Trophoblast cell (in vitro differentiated cells and primary cell): ENCODE data around the gene TTLL8.

Experiments
- DNase-seq, 2 donors: peaks; one replicate each; pipeline ENCODE4 v3.0.0-alpha.2; 2016
- H2AFZ ChIP-seq: 2 replicates; pipeline ENCODE4 v1.6.1; 2013; ENCODE audit warnings: low read length, moderate library complexity, mild to moderate bottlenecking; ENCODE audit not compliant: insufficient read depth, poor library complexity
- H2AK5ac ChIP-seq: 2 replicates; pipeline ENCODE4 v1.6.1; 2013; ENCODE audit warnings: mild to moderate bottlenecking, low read length
- H2BK120ac ChIP-seq: 2 replicates; pipeline ENCODE4 v1.6.1; 2013; ENCODE audit warnings: low read length, mild to moderate bottlenecking, moderate library complexity; ENCODE audit not compliant: insufficient read depth, poor library complexity
- H2BK12ac ChIP-seq: 2 replicates; pipeline ENCODE4 v1.6.1; 2013; ENCODE audit warnings: mild to moderate bottlenecking, low read length, moderate library complexity
- H2BK5ac ChIP-seq: 2 replicates; pipeline ENCODE4 v1.6.1; 2013; ENCODE audit warnings: low read length, low read depth, moderate library complexity, mild to moderate bottlenecking; ENCODE audit not compliant: poor library complexity
- H3K14ac ChIP-seq: 2 replicates; pipeline ENCODE4 v1.6.1; 2013; ENCODE audit warnings: mild to moderate bottlenecking, low read length
- H3K18ac ChIP-seq: 2 replicates; pipeline ENCODE4 v1.6.1; 2013; ENCODE audit warnings: mild to moderate bottlenecking, low read length
- H3K23ac ChIP-seq: 2 replicates; pipeline ENCODE4 v1.6.1; 2013; ENCODE audit warnings: low read length
- H3K27ac ChIP-seq: 2 replicates; pipeline ENCODE4 v1.5.1; 2013; ENCODE audit warnings: low read depth, mild to moderate bottlenecking, inconsistent platforms, low read length, moderate library complexity
- H3K27me3 ChIP-seq: 2 replicates; pipeline ENCODE4 v1.6.1; 2013; ENCODE audit warnings: inconsistent platforms, mild to moderate bottlenecking, low read length, moderate library complexity; ENCODE audit not compliant: insufficient read depth
- H3K36me3 ChIP-seq, 2 experiments: 1 replicate in 1 of 2; 2 replicates in 1 of 2; pipeline ENCODE4 v1.6.1; 2013; ENCODE audit warnings: low read length in 2 of 2, mild to moderate bottlenecking in 2 of 2, moderate library complexity in 1 of 2; ENCODE audit not compliant: insufficient read depth in 2 of 2, control insufficient read depth in 1 of 2
- H3K4ac ChIP-seq: 2 replicates; pipeline ENCODE4 v1.6.1; 2013; ENCODE audit warnings: low read depth, mild to moderate bottlenecking, low read length, moderate library complexity
- H3K4me1 ChIP-seq, 2 experiments: 1 replicate in 1 of 2; 2 replicates in 1 of 2; pipeline ENCODE4 v1.6.1; 2013; ENCODE audit warnings: low read length in 2 of 2, mild to moderate bottlenecking in 2 of 2, moderate library complexity in 1 of 2; ENCODE audit not compliant: insufficient read depth in 2 of 2, control insufficient read depth in 1 of 2
- H3K4me2 ChIP-seq: 2 replicates; pipeline ENCODE4 v1.6.1; 2013; ENCODE audit warnings: inconsistent platforms, mild to moderate bottlenecking, low read length, moderate library complexity
- H3K4me3 ChIP-seq: 2 replicates; pipeline ENCODE4 v1.5.1; 2013; ENCODE audit warnings: mild to moderate bottlenecking, low read depth, low read length, inconsistent platforms
- H3K79me1 ChIP-seq: one replicate; pipeline ENCODE4 v1.6.1; 2013; ENCODE audit warnings: low read length
- H3K79me2 ChIP-seq: 2 replicates; pipeline ENCODE4 v1.6.1; 2013; ENCODE audit warnings: low read length, mild to moderate bottlenecking; ENCODE audit not compliant: control insufficient read depth, insufficient read depth, poor library complexity
- H3K9ac ChIP-seq: 2 replicates; pipeline ENCODE4 v1.6.1; 2013; ENCODE audit warnings: mild to moderate bottlenecking, low read length
- H3K9me3 ChIP-seq: 2 replicates; pipeline ENCODE4 v1.6.1; 2013; ENCODE audit warnings: low read depth, mild to moderate bottlenecking, control low read depth, inconsistent platforms, low read length; ENCODE audit not compliant: insufficient read depth
- H4K12ac ChIP-seq: 2 replicates; pipeline ENCODE4 v1.6.1; 2013; ENCODE audit warnings: low read depth, mild to moderate bottlenecking, low read length, moderate library complexity
- H4K8ac ChIP-seq: 2 replicates; pipeline ENCODE4 v1.6.1; 2013; ENCODE audit warnings: low read depth, mild to moderate bottlenecking, low read length, moderate library complexity
- H4K91ac ChIP-seq: one replicate; pipeline ENCODE4 v1.6.1; 2013; ENCODE audit warnings: low read depth, mild to moderate bottlenecking, low read length, moderate library complexity
- WGBS: extraction: QIAGEN DNeasy Blood & Tissue Kit; methylation state at CpG from one replicate; pipeline ENCODE4 v1.1.7; 2013; ENCODE audit warnings: missing lambda C conversion rate; ENCODE audit not compliant: insufficient read length, insufficient coverage; ENCODE audit errors: extremely low coverage; 5-methylcytosine and 5-hydroxymethylcytosine counted together

TTLL8 gene

DNA sequence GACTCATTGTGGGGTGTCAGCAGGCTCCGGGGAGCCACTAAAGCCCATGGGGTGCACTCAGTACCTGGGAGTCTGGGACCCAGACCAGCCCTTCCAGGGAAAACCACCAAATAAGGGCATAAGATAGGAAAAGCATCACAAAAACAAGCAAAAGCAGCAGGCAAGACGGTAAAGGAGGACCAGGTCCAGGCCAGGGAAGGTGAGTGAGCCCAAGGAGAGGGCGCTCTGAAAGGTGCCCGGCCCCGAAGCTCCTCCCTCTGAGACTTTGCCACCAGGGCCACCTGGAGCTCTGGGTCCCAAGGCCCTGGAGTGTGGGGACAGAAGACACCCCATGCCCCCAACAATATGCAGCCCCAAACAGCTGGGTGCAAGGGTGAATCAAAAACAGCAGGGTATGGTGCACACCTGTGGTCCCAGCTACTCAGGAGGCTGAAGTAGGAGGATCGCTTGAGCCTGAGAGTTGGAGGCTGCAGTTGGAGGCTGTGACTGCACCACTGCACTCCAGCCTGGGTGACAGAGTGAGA is 40.3 kb downstream of the TTLL8 start:
- no peak overlapping the region for H3K23ac ChIP-seq
- H3K9ac ChIP-seq = no peak overlapping the region
- no peak overlapping the region for H2BK120ac ChIP-seq
- no peaks in the 10 kb centered on the region for H3K79me1 ChIP-seq
- H4K8ac ChIP-seq = no peak overlapping the region
- no peak overlapping the region for H3K4me3 ChIP-seq
- no peaks in the 10 kb centered on the region for H3K36me3 ChIP-seq
- DNase-seq = no peak
- no peak overlapping the region for H4K12ac ChIP-seq
- H3K9me3 ChIP-seq = peaks cover 31% of the 10 kb centered on the region
- H2BK5ac ChIP-seq = no peak overlapping the region
- no peak overlapping the region for H2AK5ac ChIP-seq
- H4K91ac ChIP-seq = no peak overlapping the region
- H2AFZ ChIP-seq = no peak overlapping the region
- peaks cover 24% of the 10 kb centered on the region for H3K27me3 ChIP-seq
- no CpG with 5 or more reads among the region's 6 CpGs for WGBS
- no peak overlapping the region for H3K27ac ChIP-seq
- H3K4ac ChIP-seq = no peak overlapping the region
- H3K18ac ChIP-seq = no peak overlapping the region
- H2BK12ac ChIP-seq = no peak overlapping the region
- H3K79me2 ChIP-seq = no peaks in the 10 kb centered on the region
- no peak overlapping the region for H3K4me2 ChIP-seq
- no peak overlapping the region for H3K14ac ChIP-seq
- no peaks in the 10 kb centered on the region for H3K4me1 ChIP-seq

GRCh38 chr22:50016988-50017700 is 41.0 kb downstream of the TTLL8 start:
- no peak overlapping the region for H4K8ac ChIP-seq
- no peak for DNase-seq
- H3K27me3 ChIP-seq = peaks cover 24% of the 10 kb centered on the region
- no CpG with 5 or more reads among the region's 21 CpGs for WGBS
- H3K23ac ChIP-seq = no peak overlapping the region
- H4K12ac ChIP-seq = no peak overlapping the region
- no peak overlapping the region for H4K91ac ChIP-seq
- no peaks in the 10 kb centered on the region for H3K36me3 ChIP-seq
- H3K18ac ChIP-seq = no peak overlapping the region
- H3K4me3 ChIP-seq = no peak overlapping the region
- no peak overlapping the region for H3K27ac ChIP-seq
- H3K9ac ChIP-seq = no peak overlapping the region
- no peaks in the 10 kb centered on the region for H3K4me1 ChIP-seq
- no peak overlapping the region for H2AFZ ChIP-seq
- H3K9me3 ChIP-seq = peaks cover 28% of the 10 kb centered on the region
- H3K14ac ChIP-seq = no peak overlapping the region
- no peak overlapping the region for H3K4ac ChIP-seq
- H2AK5ac ChIP-seq = no peak overlapping the region
- H3K79me2 ChIP-seq = no peaks in the 10 kb centered on the region
- H2BK5ac ChIP-seq = no peak overlapping the region
- H2BK12ac ChIP-seq = no peak overlapping the region
- H2BK120ac ChIP-seq = no peak overlapping the region
- H3K79me1 ChIP-seq = no peaks in the 10 kb centered on the region
- no peak overlapping the region for H3K4me2 ChIP-seq

GRCh38 chr22:50016308-50016987 is 41.6 kb downstream of the TTLL8 start:
- H2BK120ac ChIP-seq = no peak overlapping the region
- no peak overlapping the region for H3K9ac ChIP-seq
- no peak overlapping the region for H2BK5ac ChIP-seq
- H2BK12ac ChIP-seq = no peak overlapping the region
- H2AFZ ChIP-seq = no peak overlapping the region
- H3K14ac ChIP-seq = no peak overlapping the region
- H4K12ac ChIP-seq = no peak overlapping the region
- no peaks in the 10 kb centered on the region for H3K79me1 ChIP-seq
- no peaks in the 10 kb centered on the region for H3K4me1 ChIP-seq
- no peaks in the 10 kb centered on the region for H3K79me2 ChIP-seq
- H3K18ac ChIP-seq = no peak overlapping the region
- H3K9me3 ChIP-seq = peaks cover 22% of the 10 kb centered on the region
- no peak overlapping the region for H4K8ac ChIP-seq
- no peak for DNase-seq
- peaks cover 27% of the 10 kb centered on the region for H3K27me3 ChIP-seq
- no peak overlapping the region for H3K4me2 ChIP-seq
- H3K23ac ChIP-seq = no peak overlapping the region
- no peak overlapping the region for H3K4me3 ChIP-seq
- no peaks in the 10 kb centered on the region for H3K36me3 ChIP-seq
- no peak overlapping the region for H4K91ac ChIP-seq
- no peak overlapping the region for H2AK5ac ChIP-seq
- no peak overlapping the region for H3K27ac ChIP-seq
- no CpG with 5 or more reads among the region's 20 CpGs for WGBS
- no peak overlapping the region for H3K4ac ChIP-seq

- Histone ChIP-seq H2AK5ac (no peak overlapping the region), H3K4ac (no peak overlapping the region), H2BK5ac (no peak overlapping the region), H4K91ac (no peak overlapping the region), H4K12ac (no peak overlapping the region), H2BK12ac (no peak overlapping the region), H2BK120ac (no peak overlapping the region), H3K27ac (no peak overlapping the region), H3K9ac (no peak overlapping the region), H3K14ac (no peak overlapping the region), H3K9me3 (peaks cover 16% of the 10 kb centered on the region), H3K23ac (no peak overlapping the region), H3K79me2 (no peaks in the 10 kb centered on the region), H4K8ac (no peak overlapping the region), H2AFZ (no peak overlapping the region), H3K4me1 (no peaks in the 10 kb centered on the region), H3K18ac (no peak overlapping the region), H3K4me2 (no peak overlapping the region), H3K4me3 (no peak overlapping the region), H3K36me3 (no peaks in the 10 kb centered on the region), H3K27me3 (peaks cover 33% of the 10 kb centered on the region), H3K79me1 (no peaks in the 10 kb centered on the region)
- DNase-seq = no peak
- no CpG with 5 or more reads among the region's 30 CpGs for WGBS
Measured at GRCh38 chr22:50015451-50016307, 42.4 kb downstream of the TTLL8 start.
